Urothelium cell line (cell line): Measurements from ENCODE around the gene RAET1G.
A peak's percentile ranks its signal among the peaks of the same experiment; 100 is the strongest.
"Not testable (repeated sequence)": the region's sequence is repeated elsewhere in the genome, so short reads cannot be mapped to it uniquely, and the experiment has no call there.

Experiments
- DNase-seq: peaks from one replicate; pipeline ENCODE4 v3.0.0; 2011; ENCODE audit warnings: low spot score, mixed read lengths
- FAIRE-seq: peaks from 2 replicates; lab custom pipeline; 2011; peaks lifted over from hg19 to GRCh38; lab: Jason Lieb, UNC

The RAET1G gene

DNA sequence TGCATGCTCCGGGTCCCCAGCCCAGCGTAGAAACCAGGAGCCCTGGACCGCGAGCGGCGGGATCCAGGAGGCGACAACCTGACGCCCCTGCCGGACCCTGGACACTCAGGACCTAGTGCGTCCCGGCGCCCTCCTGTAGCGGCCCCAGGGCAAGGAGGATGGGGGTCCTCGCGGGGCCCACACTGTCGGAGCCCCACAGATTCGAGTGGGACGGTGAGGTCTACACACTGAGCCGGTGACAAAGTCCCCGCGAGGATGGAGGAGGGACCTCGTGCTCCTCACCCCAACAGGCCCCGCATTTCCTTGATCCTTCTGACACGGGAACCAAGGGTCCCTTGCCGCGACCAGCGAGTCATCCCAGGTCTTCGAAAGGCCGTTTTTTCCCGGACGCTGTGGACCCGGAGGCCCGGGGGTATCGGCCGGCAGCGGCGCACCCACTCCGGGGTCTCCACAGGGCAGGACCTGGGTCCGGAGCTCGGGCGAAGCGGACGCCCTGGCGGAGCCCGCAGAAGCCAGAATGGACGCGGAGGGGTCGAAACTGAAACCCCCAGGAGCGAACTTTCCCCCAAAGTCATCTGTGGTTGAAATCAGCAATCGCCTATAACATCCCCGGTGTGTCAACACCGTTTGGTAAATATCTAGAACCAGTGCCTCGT lies 31.5 kb upstream of the RAET1G start:
- not testable (repeated sequence) for DNase-seq

DNA sequence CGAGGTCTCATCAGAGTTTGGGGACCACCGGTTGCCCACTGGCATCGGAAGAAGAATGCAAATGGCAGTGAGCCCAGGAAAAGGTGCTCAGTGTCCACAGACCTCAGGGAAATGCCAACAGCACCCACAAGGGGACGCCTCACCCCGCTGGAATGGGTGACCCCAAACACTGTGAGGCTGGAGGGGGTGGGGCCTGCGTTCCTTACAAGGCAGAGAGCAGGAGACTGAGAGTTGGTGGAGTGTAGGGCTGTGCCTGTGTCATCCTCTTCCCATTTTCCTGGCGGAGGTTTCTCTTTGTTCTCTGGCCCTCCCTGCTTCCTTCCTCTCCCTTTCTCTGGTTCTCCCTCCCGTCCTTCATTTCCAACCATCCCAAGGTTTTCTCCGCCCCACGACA lies 31.0 kb upstream of the RAET1G start:
- FAIRE-seq, DNase-seq: not testable (repeated sequence)

More for the DNA sequence above, 31.5 kb upstream of the RAET1G start:
- not testable (repeated sequence) for FAIRE-seq

DNA sequence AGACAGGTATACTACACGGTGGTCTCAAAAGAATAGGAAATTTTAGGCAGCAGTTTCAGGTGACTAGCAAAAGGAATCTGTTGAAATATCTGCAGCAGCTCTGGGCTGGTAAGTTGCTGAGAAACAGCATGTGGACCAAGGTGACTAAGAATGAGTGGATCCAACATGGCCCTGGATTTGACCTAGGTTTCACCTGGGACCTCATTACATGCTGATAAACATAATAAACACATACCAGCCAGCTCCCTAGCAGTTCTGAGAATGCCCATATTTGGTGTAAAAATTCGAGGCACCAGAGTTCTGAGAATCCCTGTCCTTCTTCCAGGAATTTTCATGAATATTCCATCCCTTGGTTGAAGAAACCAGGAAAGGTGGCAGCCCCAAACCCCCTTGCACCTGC lies 30.5 kb upstream of the RAET1G start:
- DNase-seq, FAIRE-seq: not testable (repeated sequence)

DNA sequence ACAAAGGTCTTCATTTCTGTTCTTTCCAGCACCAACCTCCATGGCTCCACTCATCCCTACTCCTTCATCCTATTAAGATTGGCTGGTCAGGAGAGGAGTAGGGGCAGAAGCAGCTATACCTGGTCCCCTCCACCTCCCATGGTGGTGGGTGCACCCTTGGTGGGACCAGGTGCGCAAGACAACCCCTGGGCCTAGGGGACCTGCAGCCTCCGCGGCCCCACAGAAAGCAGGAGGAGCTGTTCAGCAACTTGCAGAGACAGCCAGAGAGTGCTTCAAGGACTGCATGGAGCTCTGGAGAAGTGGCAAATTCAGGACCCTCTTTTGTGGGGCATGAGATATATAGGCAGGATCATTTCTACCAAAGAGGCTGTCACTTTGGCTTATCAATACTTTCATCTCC lies 28.7 kb upstream of the RAET1G start:
- no peak for DNase-seq
- no peak for FAIRE-seq

DNA sequence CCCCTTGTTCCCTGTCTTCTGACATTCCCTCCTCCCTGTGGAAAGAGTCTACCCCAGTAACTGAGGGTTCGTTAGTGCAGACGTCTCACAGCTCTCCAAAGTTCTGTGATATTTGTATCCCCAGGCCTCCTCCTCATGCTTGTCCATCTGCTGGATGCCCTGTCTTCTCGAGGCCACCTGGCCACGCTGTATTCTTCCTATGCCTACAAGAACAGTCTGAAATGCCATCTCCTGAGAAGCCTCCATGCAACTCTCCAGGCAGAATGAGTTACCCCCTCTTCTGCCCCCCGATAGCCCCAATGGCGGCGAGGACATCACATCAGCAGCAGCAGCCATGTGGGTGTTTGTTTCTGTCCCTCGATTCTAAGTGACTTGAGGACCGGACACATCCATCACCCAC lies 28.2 kb upstream of the RAET1G start:
- DNase-seq = no peak
- no peak for FAIRE-seq

DNA sequence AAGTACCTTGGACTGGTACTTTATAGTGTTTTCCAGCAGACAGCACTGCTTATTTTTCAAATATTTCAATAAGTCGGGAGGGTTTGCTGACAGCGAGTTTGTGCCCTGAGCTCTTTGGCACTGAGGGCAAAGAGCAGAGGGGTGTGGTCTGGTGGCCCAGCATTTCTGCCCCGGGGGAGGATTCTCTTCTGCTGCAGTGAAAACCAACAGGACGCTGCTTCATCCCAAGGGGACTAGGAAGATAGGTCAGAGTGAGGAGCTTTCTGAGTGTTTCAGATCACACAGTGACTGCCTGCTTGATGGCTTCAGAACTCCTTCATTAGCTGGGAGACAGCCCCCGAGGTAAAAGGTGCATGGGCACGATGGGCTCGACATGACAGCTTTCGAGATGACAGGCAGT lies 27.5 kb upstream of the RAET1G start:
- no peak for DNase-seq
- no peak for FAIRE-seq

DNA sequence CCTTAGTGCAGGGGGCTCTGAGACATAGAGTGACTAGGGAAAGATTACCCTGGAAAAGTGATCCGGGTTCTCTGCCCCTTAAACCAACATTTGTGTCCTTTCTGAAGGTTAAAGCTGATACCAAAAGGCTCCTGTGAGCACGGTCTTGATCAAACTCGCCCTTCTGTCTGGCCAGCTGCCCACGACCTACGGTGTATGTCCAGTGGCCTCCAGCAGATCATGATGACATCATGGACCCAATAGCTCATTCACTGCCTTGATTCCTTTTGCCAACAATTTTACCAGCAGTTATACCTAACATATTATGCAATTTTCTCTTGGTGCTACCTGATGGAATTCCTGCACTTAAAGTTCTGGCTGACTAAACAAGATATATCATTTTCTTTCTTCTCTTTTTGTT lies 25.7 kb upstream of the RAET1G start:
- FAIRE-seq (no peak), DNase-seq (no peak)

DNA sequence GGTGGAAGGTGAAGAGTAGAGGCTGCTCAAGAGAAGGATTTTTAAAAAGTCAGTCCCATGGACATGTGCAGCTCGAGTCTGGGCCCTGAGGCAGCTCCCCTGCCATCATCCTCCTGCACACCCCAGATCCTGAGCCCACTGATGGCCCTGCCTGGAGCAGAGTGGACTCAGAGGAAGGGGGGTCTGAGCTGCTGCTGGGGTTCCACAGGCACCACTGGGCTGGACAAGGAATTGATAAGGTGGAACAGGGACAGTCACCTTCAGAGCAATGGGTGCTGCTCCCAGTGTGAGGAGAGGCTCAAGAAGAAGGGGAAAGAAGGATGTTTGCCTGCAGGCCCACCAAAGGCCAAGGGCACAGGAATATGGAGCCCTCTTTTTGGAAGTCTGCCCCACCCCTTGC lies 25.1 kb upstream of the RAET1G start:
- FAIRE-seq (no peak), DNase-seq (no peak)

DNA sequence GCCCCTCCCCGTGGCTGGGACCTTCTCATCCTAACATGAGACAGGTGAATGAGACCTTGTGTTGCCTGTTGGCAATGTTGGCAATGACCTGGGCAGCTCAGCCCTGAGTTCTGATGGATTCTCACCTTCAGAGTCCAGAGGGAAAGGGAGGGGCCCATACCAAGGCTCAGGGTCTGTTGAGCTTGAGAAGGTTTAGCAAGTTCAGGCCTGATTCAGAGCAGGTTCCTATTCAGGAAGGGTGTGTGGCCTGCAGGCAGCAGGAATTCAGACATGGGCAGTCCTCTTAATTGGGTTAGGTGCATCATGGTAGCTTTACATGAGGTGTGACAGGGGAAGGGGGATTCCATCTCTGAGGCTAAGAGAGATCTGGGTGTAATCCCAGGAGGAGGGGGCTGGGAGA lies 24.6 kb upstream of the RAET1G start:
- not testable (repeated sequence) for FAIRE-seq, DNase-seq

DNA sequence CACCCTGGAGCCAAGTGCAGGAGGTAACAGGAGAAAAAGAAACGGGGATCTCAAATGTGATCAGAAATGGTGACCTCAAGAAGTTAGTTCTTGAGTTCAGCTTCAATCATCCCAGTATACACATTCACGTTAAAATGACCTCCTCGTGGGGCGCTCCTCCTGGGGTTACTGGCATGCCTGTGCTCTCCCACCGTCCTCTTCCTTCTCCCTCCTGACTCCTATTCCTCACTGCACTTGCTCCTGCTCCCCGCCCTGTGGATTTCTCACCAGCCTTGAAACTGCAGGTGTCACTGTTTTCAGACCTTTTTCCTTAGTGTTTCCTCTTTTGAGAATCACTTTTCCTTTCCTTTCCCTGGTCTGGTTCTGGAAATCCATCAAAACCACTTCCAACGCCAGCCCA lies 23.7 kb upstream of the RAET1G start:
- not testable (repeated sequence) for DNase-seq, FAIRE-seq

DNA sequence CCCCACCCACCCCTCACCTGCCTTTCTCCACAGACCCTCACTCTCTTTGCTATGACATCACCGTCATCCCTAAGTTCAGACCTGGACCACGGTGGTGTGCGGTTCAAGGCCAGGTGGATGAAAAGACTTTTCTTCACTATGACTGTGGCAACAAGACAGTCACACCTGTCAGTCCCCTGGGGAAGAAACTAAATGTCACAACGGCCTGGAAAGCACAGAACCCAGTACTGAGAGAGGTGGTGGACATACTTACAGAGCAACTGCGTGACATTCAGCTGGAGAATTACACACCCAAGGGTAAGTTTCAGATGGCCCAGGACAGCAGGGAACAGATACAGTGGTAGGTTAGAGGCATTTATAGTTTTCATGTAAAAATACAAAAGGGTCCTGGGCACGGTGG lies 22.4 kb upstream of the RAET1G start:
- DNase-seq = not testable (repeated sequence)
- FAIRE-seq = peak; percentile 37

DNA sequence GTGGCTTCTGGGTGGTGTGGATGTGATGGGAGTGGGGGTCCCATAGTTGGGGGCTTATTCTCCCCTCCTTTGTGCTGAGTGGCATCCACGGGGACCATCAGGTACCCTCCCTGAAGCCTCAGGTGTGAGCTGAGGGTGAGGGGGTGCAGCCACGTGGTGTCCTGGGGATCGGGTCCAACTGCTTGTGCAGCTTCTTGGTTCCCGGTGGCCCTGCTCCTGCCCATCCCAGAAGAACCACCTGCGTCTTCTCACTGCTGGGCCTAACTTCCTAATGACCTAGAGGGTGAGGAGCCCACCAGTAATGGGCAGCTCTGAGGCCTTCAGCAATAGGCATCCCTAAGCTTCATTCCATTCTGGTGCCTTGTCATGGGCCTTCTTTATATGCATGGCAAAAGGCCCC lies 20.4 kb upstream of the RAET1G start:
- not testable (repeated sequence) for DNase-seq, FAIRE-seq

DNA sequence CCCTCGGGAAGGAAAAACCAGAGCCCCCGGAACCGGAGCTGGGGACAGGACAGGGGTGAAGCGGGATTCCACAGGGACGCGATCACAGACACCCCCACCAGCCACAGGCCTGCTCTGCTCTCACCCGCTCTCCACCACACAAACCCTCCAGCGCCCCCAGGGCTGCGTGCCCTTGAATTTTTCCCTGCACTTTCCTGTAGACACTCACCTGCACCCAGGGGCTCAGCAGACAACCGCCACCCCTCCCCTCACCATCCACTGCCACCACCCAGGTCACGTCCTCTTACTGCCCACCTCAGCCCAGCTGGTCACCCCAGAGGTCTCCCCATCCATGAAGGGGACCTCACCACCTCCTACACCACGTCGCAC lies 19.5 kb upstream of the RAET1G start:
- no peak for DNase-seq

DNA sequence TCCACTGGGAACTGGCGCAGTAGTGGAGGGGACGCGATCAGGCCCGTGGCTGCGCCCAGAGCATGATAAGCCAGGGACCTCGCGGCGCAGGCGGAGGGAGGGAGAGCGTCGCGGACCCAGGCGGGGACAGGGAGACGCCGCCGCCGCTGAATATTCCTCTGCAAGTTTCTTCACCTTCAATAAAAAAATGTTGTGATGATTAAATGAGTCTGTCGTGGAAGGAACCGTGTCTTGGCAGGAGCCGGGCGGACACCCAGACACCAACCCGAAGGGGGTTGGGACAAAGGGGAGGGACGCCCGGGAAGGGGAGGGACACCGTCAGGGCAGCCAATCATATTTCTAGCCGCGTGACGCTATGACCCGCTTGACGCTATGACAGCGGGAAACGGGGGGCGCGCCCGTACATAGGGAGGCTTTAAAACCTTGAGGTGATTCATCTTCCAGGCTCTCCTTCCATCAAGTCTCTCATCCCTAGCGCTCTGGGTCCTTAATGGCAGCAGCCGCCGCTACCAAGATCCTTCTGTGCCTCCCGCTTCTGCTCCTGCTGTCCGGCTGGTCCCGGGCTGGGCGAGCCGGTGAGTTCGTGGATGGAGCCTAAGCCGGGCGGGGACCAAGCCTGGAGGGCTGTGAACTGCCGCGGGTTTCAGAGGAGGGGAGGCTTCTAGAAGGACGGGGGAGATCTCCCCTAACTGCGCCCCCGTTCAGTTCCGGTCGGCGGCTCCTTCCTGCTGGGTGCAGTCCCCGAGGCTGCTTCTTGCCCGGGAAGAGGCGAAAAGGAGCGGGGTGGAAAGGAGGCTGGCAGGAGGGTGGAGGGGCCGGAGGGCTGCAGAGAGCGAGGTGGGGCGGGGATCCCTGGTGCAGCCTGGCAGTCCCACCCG lies 18.9 kb upstream of the RAET1G start, which contains the start of gene ULBP2:
ULBP2 (plus strand) TSS at position 432 of the 878 bp plus-strand sequence; CDS start at position 491, 59 bp downstream.
- DNase-seq (peak; percentile 96), FAIRE-seq (peak; percentile 44)

More for the DNA sequence above, 19.5 kb upstream of the RAET1G start:
- no peak for FAIRE-seq

DNA sequence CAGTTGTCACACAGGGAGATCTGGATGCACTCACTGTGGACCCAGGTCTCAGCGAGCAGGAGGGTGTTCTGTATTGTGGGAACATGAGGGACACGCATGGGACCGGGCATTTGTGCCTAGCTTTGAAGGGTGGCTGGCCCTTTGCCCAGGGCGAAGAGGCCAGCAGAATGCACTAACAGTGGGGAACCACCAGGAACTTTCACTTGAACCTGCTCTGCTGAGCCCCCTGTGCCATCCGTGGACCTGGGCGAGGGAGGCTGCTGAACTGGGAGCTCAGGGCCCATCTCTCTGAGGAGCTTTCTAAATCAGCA lies 17.7 kb upstream of the RAET1G start:
- no peak for DNase-seq
- FAIRE-seq = no peak

DNA sequence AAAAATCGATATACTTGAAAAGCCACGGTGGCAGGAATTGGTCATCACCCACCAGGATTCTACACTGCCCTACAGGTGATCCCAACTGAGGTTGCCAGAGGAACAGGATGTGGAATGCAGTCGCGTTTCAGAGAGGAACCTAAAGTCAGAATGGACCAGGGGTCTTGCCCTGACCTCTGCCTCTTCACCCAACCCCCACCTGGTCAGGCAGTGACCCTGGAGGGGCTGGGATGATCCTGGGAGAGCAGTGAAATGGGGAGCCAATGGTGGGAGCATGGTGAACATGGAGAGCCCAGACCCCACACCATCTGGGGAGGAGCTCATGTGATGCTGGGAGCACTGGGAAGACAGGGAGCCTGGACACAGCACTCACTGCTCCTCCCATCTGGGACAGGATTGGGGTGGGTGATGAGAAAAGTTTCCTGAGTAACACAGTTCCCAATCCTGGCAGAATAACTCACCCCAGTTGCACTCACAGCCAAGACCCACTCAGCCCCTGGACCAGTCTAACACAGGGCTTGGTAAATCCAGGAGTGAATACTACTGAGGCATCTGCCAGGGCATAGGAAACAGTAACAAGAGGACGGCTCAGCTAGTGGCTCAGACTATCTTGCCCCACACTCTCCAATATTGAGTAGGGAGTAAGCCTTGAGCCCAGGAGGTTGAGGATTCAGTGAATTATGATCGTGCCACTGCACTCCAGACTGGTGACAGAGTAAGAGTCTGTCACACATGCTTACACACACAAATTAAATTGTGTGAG lies 17.2 kb upstream of the RAET1G start:
- FAIRE-seq (no peak), DNase-seq (no peak)

DNA sequence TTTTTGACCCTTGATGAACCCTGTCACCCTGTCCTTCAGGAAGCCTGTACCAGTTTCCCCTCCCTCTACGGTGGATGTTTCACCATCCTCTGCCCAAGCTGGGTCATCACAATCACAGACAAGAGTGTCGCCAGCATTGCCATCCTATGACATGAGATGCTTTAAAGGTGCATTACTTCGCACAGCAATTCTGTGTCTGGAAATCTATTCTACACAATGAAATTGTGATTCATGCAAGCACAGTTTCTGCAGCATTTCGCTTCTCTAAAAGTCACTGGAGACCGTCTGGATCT lies 16.4 kb upstream of the RAET1G start:
- FAIRE-seq = no peak
- no peak for DNase-seq

DNA sequence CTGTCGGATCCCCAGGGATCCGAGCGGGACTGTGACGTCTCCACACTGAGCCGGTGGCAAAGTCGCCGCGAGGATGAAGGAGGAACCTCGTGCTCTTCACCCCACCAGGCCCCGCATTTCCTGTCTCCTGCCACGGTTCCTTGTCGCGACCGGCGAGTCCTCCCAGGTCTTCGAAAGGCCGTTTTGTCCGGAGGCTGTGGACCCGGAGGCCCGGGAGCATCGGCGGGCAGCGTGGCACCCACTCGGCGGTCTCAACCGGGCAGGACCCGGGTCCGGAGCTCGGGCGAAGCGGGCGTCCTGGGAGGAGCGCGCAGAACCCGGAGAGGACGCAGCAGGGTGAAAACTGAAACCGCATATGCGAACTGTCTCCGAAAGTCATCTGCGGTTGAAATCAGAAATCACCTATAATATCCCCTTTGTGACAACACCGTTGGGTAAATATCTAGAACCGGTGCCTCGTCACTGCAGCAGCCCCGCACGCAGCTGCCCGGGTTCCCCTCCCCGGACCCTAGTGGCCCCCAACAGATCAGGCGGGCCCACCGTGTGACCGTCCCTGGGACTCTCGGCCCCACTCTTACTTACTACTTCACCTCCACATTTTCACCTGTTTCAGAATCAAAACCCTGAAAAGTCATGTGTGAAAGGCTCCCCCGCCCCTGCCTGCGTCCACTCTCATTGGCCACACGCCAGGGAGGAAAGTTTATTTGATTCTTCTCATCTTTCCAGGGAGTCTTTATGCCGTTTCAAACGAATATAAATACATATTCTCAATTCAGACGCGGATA lies 15.8 kb upstream of the RAET1G start:
- DNase-seq = no peak
- no peak for FAIRE-seq

DNA sequence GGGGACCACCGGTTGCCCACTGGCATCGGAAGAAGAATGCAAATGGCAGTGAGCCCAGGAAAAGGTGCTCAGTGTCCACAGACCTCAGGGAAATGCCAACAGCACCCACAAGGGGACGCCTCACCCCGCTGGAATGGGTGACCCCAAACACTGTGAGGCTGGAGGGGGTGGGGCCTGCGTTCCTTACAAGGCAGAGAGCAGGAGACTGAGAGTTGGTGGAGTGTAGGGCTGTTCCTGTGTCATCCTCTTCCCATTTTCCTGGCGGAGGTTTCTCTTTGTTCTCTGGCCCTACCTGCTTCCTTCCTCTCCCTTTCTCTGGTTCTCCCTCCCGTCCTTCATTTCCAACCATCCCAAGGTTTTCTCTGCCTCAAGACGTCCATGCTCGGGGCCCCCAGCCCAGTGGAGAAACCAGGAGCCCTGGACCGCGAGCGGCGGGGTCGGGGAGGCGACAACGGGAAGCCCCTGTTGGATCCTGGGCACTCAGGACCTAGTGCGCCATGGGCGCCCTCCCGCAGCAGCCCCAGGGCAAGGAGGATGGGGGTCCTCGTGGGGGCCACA lies 15.2 kb upstream of the RAET1G start:
- FAIRE-seq = peak; percentile 42

DNA sequence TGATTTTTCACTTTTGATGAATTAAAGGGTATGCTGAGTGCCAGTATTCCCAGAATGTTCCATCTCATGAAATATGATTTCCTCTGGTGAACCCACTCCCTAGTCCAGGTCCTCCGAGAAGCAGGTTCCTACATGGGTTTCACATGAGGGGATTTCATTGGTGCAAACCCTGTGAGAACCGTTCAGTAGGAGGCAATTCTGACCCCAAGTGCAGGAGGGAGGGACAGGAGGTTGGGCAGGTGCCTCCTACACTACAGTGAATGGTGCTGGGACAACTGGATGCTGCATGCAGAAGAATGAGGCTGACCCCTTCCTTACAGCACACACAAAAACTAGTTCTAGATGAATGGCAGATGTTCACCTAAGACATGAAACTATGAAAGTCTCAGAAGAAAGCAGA lies 13.8 kb upstream of the RAET1G start:
- FAIRE-seq (no peak), DNase-seq (no peak)

More for the DNA sequence above, 15.2 kb upstream of the RAET1G start:
- not testable (repeated sequence) for DNase-seq

DNA sequence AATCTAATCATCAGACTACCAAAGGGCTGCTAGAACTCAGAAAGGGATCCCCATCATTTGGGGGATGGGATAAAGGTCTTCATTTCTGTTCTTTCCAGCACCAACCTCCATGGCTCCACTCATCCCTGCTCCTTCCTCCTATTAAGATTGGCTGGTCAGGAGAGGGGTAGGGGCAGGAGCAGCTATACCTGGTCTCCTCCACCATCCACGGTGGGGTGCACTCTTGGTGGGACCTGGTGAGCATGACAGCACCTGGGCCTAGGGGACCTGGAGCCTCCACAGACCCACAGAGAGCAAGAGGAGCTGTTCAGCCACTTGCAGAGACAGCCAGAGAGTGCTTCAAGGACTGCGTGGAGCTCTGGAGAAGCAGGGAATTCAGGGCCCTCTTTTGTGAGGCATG lies 12.7 kb upstream of the RAET1G start:
- no peak for DNase-seq
- FAIRE-seq = no peak
